ENCODE data around the gene DCP1B.

DNA sequence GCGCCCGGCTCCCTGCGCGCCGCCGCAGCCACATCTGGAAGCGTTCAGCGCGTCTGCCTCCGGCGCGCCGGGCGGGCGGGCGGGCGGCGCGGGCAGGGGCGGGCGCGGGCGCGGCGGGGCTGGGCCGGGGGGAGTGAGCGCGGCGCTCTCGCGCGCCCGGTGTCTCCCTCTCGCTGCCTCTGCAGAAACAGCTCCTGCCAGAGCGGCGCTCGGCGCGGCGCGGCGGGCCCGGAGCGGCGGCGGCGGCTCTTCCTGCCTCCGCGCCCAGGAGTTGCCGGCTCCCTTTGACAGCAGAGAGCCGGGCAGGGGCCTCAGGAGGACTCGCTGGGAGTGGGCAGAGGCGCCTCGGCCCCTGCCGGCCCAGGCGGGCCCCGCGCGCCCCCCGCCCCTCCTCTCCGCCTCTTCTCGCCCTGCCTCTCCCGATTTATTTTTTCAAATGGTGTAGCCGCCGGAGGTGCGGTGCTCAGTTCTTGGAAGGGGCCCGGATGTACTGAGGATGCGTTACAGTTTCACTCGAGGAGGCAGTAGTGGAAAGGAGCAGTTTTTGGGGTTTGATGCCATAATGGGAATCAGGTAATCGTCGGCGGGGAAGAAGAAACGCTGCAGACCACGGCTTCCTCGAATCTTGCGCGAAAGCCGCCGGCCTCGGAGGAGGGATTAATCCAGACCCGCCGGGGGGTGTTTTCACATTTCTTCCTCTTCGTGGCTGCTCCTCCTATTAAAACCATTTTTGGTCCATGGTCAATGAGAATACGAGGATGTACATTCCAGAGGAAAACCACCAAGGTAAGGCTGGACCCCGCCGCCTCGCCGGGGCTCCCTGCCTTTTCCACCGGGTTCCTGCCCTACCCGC is 48.8 kb upstream of the DCP1B start, which contains the start of gene CACNA1C:
- TF ChIP-seq POLR2AphosphoS5 (IDR thresholded peaks at IDR 0.05; ENCODE audit: low read depth, low read length) = no peak
- TF ChIP-seq, protein P1, sequence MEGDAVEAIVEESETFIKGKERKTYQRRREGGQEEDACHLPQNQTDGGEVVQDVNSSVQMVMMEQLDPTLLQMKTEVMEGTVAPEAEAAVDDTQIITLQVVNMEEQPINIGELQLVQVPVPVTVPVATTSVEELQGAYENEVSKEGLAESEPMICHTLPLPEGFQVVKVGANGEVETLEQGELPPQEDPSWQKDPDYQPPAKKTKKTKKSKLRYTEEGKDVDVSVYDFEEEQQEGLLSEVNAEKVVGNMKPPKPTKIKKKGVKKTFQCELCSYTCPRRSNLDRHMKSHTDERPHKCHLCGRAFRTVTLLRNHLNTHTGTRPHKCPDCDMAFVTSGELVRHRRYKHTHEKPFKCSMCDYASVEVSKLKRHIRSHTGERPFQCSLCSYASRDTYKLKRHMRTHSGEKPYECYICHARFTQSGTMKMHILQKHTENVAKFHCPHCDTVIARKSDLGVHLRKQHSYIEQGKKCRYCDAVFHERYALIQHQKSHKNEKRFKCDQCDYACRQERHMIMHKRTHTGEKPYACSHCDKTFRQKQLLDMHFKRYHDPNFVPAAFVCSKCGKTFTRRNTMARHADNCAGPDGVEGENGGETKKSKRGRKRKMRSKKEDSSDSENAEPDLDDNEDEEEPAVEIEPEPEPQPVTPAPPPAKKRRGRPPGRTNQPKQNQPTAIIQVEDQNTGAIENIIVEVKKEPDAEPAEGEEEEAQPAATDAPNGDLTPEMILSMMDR (IDR thresholded peaks at IDR 0.05) = peak; percentile 11; the same call in 1 of the 2 replicates
